WTC11 (cell line): Measurements from ENCODE around the gene ACSF2. TPM values are rescaled to one million over a fixed set of nuclear protein-coding genes. Genes with fewer than 3 reads are reported as not detected.

Experiments used
- ATAC-seq: fragments of 200-7000 bp; cut with Tn5 transposase; 2 replicates; pipeline ENCODE4 v1.10.0; 2021; ENCODE audit warnings: mild to moderate bottlenecking, moderate library complexity
- CTCF ChIA-PET: fragments of 300-600 bp; sonication (Branson Sonifier 250); formaldehyde crosslinking; loops from one replicate; lab custom pipeline; 2021; ENCODE audit warnings: antibody characterized with exemption; lab: Charles Lee
- POLR2A ChIA-PET: fragments of 350-600 bp; sonication (Branson Sonifier 250); formaldehyde crosslinking; loops from one replicate; lab custom pipeline; 2021; ENCODE audit warnings: antibody characterized with exemption; lab: Charles Lee
- DNase-seq: peaks from one replicate; pipeline ENCODE4 v3.0.0; 2021; ENCODE audit warnings: low spot score
- H3K27ac Mint-ChIP-seq: 2 replicates; pipeline ENCODE4 v1.8.0; 2021; ENCODE audit warnings: mixed read lengths
- H3K27me3 Mint-ChIP-seq: 2 replicates; pipeline ENCODE4 v1.8.0; 2021; ENCODE audit warnings: low read depth, mild to moderate bottlenecking, moderate library complexity, mixed read lengths
- H3K36me3 Mint-ChIP-seq: 2 replicates; pipeline ENCODE4 v1.8.0; 2021; ENCODE audit warnings: mixed read lengths
- H3K4me1 Mint-ChIP-seq: 2 replicates; pipeline ENCODE4 v1.8.0; 2022; ENCODE audit warnings: mixed read lengths
- H3K4me3 Mint-ChIP-seq: 2 replicates; pipeline ENCODE4 v1.8.0; 2021; ENCODE audit warnings: mild to moderate bottlenecking, moderate library complexity, mixed read lengths
- H3K9me3 Mint-ChIP-seq: 2 replicates; pipeline ENCODE4 v1.8.0; 2021; ENCODE audit warnings: mixed read lengths
- ATF2 ChIP-seq: sonication (generic); formaldehyde crosslinking; IDR thresholded peaks from 2 replicates; pipeline ENCODE4 v1.8.1; 2022; ENCODE audit warnings: low read depth, missing genetic modification reagents, borderline replicate concordance
- CBFB ChIP-seq: sonication (generic); formaldehyde crosslinking; IDR thresholded peaks from 2 replicates; pipeline ENCODE4 v1.8.1; 2022; ENCODE audit warnings: mild to moderate bottlenecking, low read depth, missing genetic modification reagents
- CDX4 ChIP-seq: fragments of 250-450 bp; sonication (Bioruptor Pico); IDR thresholded peaks from 2 replicates; pipeline ENCODE4 v1.9.0; 2021; ENCODE audit warnings: moderate library complexity, mild to moderate bottlenecking, inconsistent platforms, borderline replicate concordance
- GABPB1 ChIP-seq: sonication (generic); formaldehyde crosslinking; IDR thresholded peaks from 2 replicates; pipeline ENCODE4 v1.8.1; 2023; ENCODE audit warnings: mild to moderate bottlenecking, missing genetic modification reagents
- HMGA2 ChIP-seq: fragments of 250-450 bp; sonication (Bioruptor Pico); IDR thresholded peaks from 2 replicates; pipeline ENCODE4 v1.4.0; 2021; ENCODE audit warnings: mild to moderate bottlenecking, moderate library complexity
- IRF1 ChIP-seq: sonication (generic); formaldehyde crosslinking; IDR thresholded peaks from 2 replicates; pipeline ENCODE4 v1.8.0; 2023; ENCODE audit warnings: missing genetic modification reagents
- IRF2 ChIP-seq: sonication (generic); formaldehyde crosslinking; IDR thresholded peaks from 2 replicates; pipeline ENCODE4 v1.8.0; 2022; ENCODE audit warnings: low read depth, missing genetic modification reagents, borderline replicate concordance
- MYBL2 ChIP-seq: sonication (generic); formaldehyde crosslinking; IDR thresholded peaks from 2 replicates; pipeline ENCODE4 v1.8.1; 2023; ENCODE audit warnings: mild to moderate bottlenecking, moderate library complexity, missing genetic modification reagents
- OVOL2 ChIP-seq: fragments of 250-450 bp; sonication (Bioruptor Pico); IDR thresholded peaks from 2 replicates; pipeline ENCODE4 v1.9.0; 2021; ENCODE audit warnings: mild to moderate bottlenecking, borderline replicate concordance
- RELA ChIP-seq: sonication (generic); formaldehyde crosslinking; IDR thresholded peaks from 2 replicates; pipeline ENCODE4 v1.8.1; 2022; ENCODE audit warnings: missing genetic modification reagents, mild to moderate bottlenecking, borderline replicate concordance
- STAT6 ChIP-seq: sonication (generic); formaldehyde crosslinking; conservative IDR thresholded peaks from 2 replicates; pipeline ENCODE4 v1.8.1; 2023; ENCODE audit warnings: mild to moderate bottlenecking, low read depth, missing genetic modification reagents, moderate library complexity
- USF1 ChIP-seq: sonication (generic); formaldehyde crosslinking; IDR thresholded peaks from 2 replicates; pipeline ENCODE4 v1.8.0; 2022; ENCODE audit warnings: mild to moderate bottlenecking, missing genetic modification reagents
- ZNF396 ChIP-seq: fragments of 250-450 bp; sonication (Bioruptor Pico); IDR thresholded peaks from 2 replicates; pipeline ENCODE4 v1.8.0; 2021; ENCODE audit warnings: mild to moderate bottlenecking, moderate library complexity, borderline replicate concordance
- ZNF416 ChIP-seq: fragments of 250-450 bp; sonication (Bioruptor Pico); IDR thresholded peaks from 2 replicates; pipeline ENCODE4 v1.9.0; 2021; ENCODE audit warnings: mild to moderate bottlenecking, inconsistent platforms
- ZNF512 ChIP-seq: sonication (generic); formaldehyde crosslinking; IDR thresholded peaks from 2 replicates; pipeline ENCODE4 v1.8.1; 2022; ENCODE audit warnings: missing genetic modification reagents, borderline replicate concordance
- ZSCAN18 ChIP-seq: fragments of 250-450 bp; sonication (Bioruptor Pico); IDR thresholded peaks from 2 replicates; pipeline ENCODE4 v2.1.2; 2022; ENCODE audit warnings: mild to moderate bottlenecking, moderate library complexity
- total RNA-seq: library from RNA; stranded (reverse); gene quantifications from 3 replicates; pipeline ENCODE4 v1.2.3, GENCODE V29; 2021
- TF ChIP-seq, protein P1 (sequence below): fragments of 250-450 bp; sonication (Bioruptor Pico); IDR thresholded peaks from 2 replicates; pipeline ENCODE4 v1.9.0; 2021; ENCODE audit warnings: mild to moderate bottlenecking, borderline replicate concordance
- TF ChIP-seq, protein P2 (sequence below): sonication (generic); formaldehyde crosslinking; IDR thresholded peaks from 2 replicates; pipeline ENCODE4 v1.8.0; 2022; ENCODE audit warnings: missing genetic modification reagents

The ACSF2 gene
- total RNA-seq, 1 experiment from 2014 or later, result 19.9 TPM

- TF ChIP-seq, protein P1, sequence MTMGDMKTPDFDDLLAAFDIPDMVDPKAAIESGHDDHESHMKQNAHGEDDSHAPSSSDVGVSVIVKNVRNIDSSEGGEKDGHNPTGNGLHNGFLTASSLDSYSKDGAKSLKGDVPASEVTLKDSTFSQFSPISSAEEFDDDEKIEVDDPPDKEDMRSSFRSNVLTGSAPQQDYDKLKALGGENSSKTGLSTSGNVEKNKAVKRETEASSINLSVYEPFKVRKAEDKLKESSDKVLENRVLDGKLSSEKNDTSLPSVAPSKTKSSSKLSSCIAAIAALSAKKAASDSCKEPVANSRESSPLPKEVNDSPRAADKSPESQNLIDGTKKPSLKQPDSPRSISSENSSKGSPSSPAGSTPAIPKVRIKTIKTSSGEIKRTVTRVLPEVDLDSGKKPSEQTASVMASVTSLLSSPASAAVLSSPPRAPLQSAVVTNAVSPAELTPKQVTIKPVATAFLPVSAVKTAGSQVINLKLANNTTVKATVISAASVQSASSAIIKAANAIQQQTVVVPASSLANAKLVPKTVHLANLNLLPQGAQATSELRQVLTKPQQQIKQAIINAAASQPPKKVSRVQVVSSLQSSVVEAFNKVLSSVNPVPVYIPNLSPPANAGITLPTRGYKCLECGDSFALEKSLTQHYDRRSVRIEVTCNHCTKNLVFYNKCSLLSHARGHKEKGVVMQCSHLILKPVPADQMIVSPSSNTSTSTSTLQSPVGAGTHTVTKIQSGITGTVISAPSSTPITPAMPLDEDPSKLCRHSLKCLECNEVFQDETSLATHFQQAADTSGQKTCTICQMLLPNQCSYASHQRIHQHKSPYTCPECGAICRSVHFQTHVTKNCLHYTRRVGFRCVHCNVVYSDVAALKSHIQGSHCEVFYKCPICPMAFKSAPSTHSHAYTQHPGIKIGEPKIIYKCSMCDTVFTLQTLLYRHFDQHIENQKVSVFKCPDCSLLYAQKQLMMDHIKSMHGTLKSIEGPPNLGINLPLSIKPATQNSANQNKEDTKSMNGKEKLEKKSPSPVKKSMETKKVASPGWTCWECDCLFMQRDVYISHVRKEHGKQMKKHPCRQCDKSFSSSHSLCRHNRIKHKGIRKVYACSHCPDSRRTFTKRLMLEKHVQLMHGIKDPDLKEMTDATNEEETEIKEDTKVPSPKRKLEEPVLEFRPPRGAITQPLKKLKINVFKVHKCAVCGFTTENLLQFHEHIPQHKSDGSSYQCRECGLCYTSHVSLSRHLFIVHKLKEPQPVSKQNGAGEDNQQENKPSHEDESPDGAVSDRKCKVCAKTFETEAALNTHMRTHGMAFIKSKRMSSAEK (CRISPR knock-in tag), result no peak
- TF ChIP-seq, all 79 proteins: peak for 0
Observed at GRCh38 chr17:50492214-50492613, 66.2 kb downstream of the ACSF2 start (continued).

DNA sequence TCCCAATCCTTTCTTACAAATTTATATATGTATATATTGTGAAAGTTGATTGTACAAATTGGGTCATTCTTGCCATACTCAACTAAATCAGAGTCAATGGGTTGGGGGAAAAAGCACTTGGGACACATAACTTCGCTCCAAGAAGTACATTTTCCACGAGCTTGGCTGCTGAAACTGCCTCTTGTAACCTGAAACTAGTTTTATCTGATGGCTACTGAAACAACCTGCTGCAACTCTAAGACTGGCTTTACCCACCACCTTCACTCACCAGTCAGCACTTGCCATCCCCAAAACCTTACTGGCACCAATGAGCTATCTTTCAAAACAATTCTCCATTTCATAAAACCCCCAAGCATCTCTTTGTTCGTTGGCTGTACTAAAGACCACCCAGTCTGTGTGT lies 67.7 kb downstream of the ACSF2 start:
- Mint-ChIP-seq H3K36me3 (no peaks in the 10 kb centered on the region), H3K27me3 (no peaks in the 10 kb centered on the region), H3K27ac (no peak overlapping the region), H3K4me1 (no peaks in the 10 kb centered on the region), H3K9me3 (no peaks in the 10 kb centered on the region), H3K4me3 (no peak overlapping the region)
- ChIA-PET POLR2A (no interaction called here), CTCF (interaction anchor here (0.7 to 1.5 kb wide), 3 partner anchors 19 to 96 kb away, joined by 3 to 9 read pairs (median 3); partner anchors contain the start of gene LRRC59)
- no peak for ATAC-seq
- DNase-seq, result no peak
- TF ChIP-seq RELA (CRISPR knock-in tag), result no peak
- no peak for TF ChIP-seq MYBL2 (CRISPR knock-in tag)
- TF ChIP-seq ATF2, result no peak
- TF ChIP-seq IRF2 (CRISPR knock-in tag), result no peak
- TF ChIP-seq ZNF416 (CRISPR knock-in tag), result no peak
- TF ChIP-seq ZSCAN18, result no peak
- no peak for TF ChIP-seq CBFB (CRISPR knock-in tag)
- TF ChIP-seq USF1 (CRISPR knock-in tag), result no peak
- TF ChIP-seq, protein P2, sequence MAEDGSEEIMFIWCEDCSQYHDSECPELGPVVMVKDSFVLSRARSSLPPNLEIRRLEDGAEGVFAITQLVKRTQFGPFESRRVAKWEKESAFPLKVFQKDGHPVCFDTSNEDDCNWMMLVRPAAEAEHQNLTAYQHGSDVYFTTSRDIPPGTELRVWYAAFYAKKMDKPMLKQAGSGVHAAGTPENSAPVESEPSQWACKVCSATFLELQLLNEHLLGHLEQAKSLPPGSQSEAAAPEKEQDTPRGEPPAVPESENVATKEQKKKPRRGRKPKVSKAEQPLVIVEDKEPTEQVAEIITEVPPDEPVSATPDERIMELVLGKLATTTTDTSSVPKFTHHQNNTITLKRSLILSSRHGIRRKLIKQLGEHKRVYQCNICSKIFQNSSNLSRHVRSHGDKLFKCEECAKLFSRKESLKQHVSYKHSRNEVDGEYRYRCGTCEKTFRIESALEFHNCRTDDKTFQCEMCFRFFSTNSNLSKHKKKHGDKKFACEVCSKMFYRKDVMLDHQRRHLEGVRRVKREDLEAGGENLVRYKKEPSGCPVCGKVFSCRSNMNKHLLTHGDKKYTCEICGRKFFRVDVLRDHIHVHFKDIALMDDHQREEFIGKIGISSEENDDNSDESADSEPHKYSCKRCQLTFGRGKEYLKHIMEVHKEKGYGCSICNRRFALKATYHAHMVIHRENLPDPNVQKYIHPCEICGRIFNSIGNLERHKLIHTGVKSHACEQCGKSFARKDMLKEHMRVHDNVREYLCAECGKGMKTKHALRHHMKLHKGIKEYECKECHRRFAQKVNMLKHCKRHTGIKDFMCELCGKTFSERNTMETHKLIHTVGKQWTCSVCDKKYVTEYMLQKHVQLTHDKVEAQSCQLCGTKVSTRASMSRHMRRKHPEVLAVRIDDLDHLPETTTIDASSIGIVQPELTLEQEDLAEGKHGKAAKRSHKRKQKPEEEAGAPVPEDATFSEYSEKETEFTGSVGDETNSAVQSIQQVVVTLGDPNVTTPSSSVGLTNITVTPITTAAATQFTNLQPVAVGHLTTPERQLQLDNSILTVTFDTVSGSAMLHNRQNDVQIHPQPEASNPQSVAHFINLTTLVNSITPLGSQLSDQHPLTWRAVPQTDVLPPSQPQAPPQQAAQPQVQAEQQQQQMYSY, result no peak
- TF ChIP-seq ZNF512 (CRISPR knock-in tag), result no peak
- no peak for TF ChIP-seq STAT6 (CRISPR knock-in tag)
- no peak for TF ChIP-seq CDX4 (CRISPR knock-in tag)
- no peak for TF ChIP-seq OVOL2 (CRISPR knock-in tag)
- TF ChIP-seq HMGA2, result no peak
- TF ChIP-seq ZNF396, result no peak
- no peak for TF ChIP-seq IRF1 (CRISPR knock-in tag)
- no peak for TF ChIP-seq GABPB1 (CRISPR knock-in tag)
